ENCODE data around the gene OSBPL10.

- TF ChIP-seq, protein P1, sequence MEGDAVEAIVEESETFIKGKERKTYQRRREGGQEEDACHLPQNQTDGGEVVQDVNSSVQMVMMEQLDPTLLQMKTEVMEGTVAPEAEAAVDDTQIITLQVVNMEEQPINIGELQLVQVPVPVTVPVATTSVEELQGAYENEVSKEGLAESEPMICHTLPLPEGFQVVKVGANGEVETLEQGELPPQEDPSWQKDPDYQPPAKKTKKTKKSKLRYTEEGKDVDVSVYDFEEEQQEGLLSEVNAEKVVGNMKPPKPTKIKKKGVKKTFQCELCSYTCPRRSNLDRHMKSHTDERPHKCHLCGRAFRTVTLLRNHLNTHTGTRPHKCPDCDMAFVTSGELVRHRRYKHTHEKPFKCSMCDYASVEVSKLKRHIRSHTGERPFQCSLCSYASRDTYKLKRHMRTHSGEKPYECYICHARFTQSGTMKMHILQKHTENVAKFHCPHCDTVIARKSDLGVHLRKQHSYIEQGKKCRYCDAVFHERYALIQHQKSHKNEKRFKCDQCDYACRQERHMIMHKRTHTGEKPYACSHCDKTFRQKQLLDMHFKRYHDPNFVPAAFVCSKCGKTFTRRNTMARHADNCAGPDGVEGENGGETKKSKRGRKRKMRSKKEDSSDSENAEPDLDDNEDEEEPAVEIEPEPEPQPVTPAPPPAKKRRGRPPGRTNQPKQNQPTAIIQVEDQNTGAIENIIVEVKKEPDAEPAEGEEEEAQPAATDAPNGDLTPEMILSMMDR (conservative IDR thresholded peaks at IDR 0.05 in 1 of 2, IDR thresholded peaks at IDR 0.05 in 1 of 2; ENCODE audit: extremely low read depth in 1 of 2, insufficient read depth in 1 of 2, low read depth in 1 of 2, low read length in 2 of 2), result no peak
- no peak for TF ChIP-seq EZH2 (IDR thresholded peaks at IDR 0.05; ENCODE audit: borderline replicate concordance, low read length)
Measured at GRCh38 chr3:31817411-31817966, 163.6 kb downstream of the OSBPL10 start.

Data from mammary epithelial cell (primary cell).